Measurements from ENCODE around the gene IHH.

- TF ChIP-seq POLR2A (IDR thresholded peaks at IDR 0.05) (no peak), CTCF (IDR thresholded peaks at IDR 0.05) (peak in 4 of 7 experiments; percentile 22 to 37 (median 34)), POLR2AphosphoS5 (IDR thresholded peaks at IDR 0.05) (no peak), EP300 (IDR thresholded peaks at IDR 0.05) (no peak)
These were observed 50.5 kb downstream of the IHH start for GRCh38 chr2:219010162-219010756.

Data from stomach (tissue), 4 donors.